ENCODE measurements around the gene KLHL17.
"Not testable (repeated sequence)": the region's sequence is repeated elsewhere in the genome, so short reads cannot be mapped to it uniquely, and the experiment has no call there.

KLHL17 gene

DNA sequence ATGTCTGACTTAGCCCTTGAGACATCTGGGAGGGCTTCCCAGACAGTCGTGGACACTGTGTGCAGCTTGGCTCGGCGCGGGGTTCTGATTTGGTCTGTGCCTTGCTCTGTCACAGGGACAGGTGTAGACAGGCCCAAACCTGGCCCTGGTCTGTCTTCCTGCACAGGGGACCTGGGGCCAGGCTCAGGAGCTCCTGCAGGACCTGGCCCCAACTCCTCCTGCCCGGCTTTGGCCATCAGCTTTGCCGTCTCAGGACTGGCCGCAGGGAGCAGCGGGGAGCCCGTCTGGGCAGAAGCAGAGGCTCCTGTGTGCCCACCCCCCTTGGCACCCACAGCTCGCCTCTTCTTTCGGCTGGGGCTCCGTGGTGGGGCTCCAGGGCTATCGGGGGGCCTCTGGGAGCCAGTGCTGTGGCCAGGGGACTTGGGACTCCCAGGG lies 19.8 kb downstream of the KLHL17 start:
- no peak for DNase-seq (ENCODE audit: extremely low read depth in 1 of 2, low read depth in 1 of 2)

- DNase-seq (ENCODE audit: extremely low read depth in 1 of 2, low read depth in 1 of 2) = no peak
Measured at GRCh38 chr1:980602-981395, 20.4 kb downstream of the KLHL17 start.

GRCh38 chr1:981491-981954 lies 21.1 kb downstream of the KLHL17 start:
- no peak for DNase-seq (ENCODE audit: extremely low read depth in 1 of 2, low read depth in 1 of 2)

GRCh38 chr1:981955-982558 lies 21.7 kb downstream of the KLHL17 start, which contains the start of gene PERM1:
Gene PERM1, minus strand, starts transcription at chr1:982093. Its CDS starts 1,064 bp downstream, at chr1:981029.
- no peak for DNase-seq (ENCODE audit: extremely low read depth in 1 of 2, low read depth in 1 of 2)

GRCh38 chr1:982765-983436 lies 22.5 kb downstream of the KLHL17 start:
- DNase-seq (ENCODE audit: extremely low read depth in 1 of 2, low read depth in 1 of 2) = no peak

GRCh38 chr1:983798-984475 lies 23.6 kb downstream of the KLHL17 start:
- DNase-seq (ENCODE audit: extremely low read depth in 1 of 2, low read depth in 1 of 2) = no peak

DNA sequence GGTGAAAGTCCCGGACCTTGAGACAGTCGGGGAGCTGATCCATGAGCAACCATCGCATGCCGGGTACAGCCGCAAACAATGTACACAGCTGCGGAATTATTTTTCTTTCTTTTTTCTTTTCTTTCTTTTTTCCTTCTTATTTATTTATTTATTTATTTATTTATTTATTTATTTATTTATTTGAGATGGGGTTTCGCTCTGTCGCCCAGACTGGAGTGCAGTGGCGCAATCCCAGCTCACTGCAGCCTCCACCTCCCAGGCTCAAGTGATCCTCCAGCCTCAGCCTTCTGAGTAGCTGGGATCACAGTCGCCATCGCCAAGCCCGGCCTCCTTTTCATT lies 24.1 kb downstream of the KLHL17 start:
- no peak for DNase-seq (ENCODE audit: extremely low read depth in 1 of 2, low read depth in 1 of 2)

DNA sequence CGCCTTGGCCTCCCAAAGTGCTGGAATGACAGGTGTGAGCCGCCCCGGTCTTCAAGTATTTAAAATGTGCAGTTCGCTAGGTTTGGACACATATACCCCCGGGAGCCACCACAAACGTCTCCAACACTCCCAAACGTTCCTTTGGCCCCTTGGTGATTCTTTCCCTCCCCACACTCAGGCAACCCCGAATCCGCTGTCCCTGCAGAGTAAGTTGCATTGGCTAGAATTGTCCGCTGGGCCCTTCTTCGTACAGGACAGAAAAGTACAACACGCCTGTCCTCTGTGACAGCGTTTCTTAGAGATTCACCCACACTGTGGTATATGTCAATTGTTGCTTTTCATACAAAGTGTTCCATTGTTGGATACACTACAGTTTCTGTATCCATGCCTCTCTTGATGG lies 24.7 kb downstream of the KLHL17 start:
- DNase-seq (ENCODE audit: extremely low read depth in 1 of 2, low read depth in 1 of 2) = no peak

- not testable (repeated sequence) for DNase-seq (ENCODE audit: extremely low read depth in 1 of 2, low read depth in 1 of 2)
Measured at GRCh38 chr1:988061-988460, 27.7 kb downstream of the KLHL17 start.

DNA sequence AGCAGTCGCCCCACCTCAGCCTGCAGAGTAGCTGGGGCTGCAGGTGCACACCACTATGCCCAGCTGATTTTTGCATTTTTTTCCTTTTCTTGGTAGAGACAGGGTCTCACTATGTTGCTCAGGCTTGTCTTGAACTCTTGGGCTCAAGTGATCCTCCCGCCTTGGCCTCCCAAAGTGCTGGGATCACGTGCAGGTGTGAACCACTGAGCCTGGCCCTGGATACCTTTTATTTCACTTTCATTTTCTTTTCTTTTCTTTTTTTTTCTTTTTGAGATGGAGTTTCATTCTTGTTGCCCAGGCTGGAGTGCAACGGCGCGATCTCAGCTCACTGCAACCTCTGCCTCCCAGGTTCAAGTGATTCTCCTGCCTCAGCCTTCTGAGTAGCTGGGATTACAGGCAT lies 30.9 kb downstream of the KLHL17 start:
- DNase-seq (ENCODE audit: extremely low read depth in 1 of 2, low read depth in 1 of 2) = not testable (repeated sequence)

DNA sequence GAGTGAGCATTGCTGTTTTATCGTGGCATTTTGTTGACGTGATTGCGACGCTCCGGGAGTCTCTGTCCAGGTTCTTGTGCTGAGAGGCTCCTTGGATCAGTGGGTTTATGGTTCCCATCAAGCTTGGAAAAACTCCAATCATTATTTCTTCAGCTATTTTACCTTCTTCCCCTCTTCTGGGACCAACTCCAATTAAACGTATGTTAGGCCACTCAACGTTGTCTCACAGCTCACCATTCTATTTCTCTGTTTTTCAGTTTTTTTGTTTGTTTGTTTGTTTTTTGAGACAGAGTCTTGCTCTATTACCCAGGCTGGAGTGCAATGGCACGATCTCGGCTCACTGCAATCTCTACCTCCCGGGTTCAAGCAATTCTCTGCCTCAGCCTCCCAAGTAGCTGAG lies 31.5 kb downstream of the KLHL17 start:
- DNase-seq (ENCODE audit: extremely low read depth in 1 of 2, low read depth in 1 of 2) = no peak

- no peak for DNase-seq (ENCODE audit: extremely low read depth in 1 of 2, low read depth in 1 of 2)
Measured at GRCh38 chr1:992362-992761, 32.0 kb downstream of the KLHL17 start.

DNA sequence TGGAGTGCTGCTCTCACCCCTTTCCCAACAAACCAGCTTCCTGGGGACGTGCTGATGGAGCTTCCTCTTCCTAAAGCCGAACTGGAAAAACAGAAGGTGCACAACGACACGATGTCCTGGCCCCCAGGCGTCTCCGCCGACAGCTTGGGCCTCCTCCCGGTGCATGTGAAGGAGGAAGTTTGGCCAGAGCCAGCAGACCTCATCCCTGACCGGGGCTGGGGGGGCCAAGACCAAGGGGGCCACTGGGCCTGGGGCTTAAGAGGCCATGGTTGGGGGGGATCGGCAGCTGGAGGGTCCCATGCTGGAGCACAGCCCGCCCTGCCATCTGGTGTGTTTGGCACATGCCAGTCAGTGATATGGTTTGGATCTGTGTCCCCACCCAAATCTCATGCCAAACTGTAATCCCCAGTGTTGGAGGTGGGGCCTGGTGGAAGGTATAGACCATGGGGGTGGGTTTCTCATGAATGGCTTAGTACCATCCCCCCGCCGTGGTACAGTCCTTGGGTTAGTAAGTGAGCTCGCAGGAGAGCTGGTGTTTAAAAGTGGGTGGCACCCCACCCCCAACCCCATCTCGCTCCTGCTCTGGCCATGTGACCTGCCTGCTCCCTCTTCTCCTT lies 33.1 kb downstream of the KLHL17 start:
- no peak for DNase-seq (ENCODE audit: extremely low read depth in 1 of 2, low read depth in 1 of 2)

DNA sequence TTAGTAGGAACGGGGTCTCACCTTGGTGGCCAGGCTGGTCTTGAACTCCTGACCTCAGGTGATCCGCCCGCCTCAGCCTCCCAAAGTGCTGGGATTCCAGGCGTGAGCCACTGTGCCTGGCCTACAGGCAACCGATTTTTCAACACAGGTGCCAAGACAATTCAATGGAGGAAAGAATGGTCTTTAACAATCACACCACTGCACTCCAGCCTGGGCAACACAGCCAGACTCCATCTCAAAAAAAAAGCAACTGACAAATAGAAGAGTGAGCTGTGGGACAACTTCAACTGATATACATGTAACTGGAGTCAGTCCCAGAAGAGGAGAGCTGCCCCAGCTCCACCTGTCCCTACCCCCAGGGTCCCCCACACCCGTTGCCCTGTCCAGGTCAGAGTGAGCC lies 34.2 kb downstream of the KLHL17 start:
- not testable (repeated sequence) for DNase-seq (ENCODE audit: extremely low read depth in 1 of 2, low read depth in 1 of 2)

DNA sequence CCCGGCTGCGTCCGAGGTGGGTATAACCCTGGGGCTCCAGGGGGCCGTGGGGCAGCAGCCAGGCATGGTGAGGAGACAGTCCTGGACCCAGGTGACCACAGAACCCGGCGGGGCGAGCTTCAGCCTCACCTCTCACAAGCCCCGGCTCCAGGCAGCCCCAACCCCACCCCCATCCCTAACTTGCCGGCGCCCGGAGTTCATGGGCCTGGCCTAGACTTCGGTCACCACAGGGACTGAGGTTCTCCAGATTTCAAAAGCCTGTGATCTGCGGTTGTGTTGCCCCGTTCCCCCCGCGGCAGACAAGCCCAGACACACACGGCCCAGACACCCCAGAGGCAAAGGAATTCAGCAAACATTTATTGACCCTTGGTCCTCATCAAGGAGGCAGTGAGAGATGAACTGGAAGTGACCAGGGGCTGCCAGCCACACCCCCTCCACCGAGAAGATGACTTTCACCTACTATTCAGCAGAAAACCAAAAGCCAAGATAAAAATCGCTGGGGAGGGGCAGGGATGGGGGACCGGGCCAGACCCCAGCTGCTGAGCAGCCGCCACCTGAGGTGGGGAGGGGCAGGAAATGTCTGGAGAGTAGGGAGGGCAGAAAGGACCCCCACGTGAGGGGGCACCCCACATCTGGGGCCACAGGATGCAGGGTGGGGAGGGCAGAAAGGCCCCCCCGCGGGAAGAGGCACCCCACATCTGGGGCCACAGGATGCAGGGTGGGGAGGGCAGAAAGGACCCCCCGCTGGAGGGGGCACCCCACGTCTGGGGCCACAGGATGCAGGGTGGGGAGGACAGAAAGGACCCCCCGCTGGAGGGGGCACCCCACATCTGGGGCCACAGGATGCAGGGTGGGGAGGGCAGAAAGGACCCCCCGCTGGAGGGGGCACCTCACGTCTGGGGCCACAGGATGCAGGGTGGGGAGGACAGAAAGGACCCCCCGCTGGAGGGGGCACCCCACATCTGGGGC lies 35.6 kb downstream of the KLHL17 start:
- DNase-seq (ENCODE audit: extremely low read depth in 1 of 2, low read depth in 1 of 2) = no peak

- no peak for DNase-seq (ENCODE audit: extremely low read depth in 1 of 2, low read depth in 1 of 2)
Measured at GRCh38 chr1:996851-997712, 36.7 kb downstream of the KLHL17 start.

DNA sequence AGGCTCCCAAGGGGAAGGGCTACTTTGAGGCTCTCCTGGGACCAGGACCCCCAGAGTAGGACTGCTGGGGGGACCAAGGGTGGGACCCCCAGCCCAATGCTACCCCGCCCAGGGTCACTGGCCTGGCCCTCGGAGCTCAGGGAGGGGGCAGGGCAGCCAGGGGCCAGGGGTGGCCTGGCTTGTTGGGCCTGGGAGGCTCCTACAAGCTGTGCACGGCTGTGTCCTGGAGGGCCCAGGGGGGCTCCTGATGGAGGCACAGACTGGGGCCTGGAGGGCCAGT lies 37.3 kb downstream of the KLHL17 start:
- DNase-seq (ENCODE audit: extremely low read depth in 1 of 2, low read depth in 1 of 2) = no peak

DNA sequence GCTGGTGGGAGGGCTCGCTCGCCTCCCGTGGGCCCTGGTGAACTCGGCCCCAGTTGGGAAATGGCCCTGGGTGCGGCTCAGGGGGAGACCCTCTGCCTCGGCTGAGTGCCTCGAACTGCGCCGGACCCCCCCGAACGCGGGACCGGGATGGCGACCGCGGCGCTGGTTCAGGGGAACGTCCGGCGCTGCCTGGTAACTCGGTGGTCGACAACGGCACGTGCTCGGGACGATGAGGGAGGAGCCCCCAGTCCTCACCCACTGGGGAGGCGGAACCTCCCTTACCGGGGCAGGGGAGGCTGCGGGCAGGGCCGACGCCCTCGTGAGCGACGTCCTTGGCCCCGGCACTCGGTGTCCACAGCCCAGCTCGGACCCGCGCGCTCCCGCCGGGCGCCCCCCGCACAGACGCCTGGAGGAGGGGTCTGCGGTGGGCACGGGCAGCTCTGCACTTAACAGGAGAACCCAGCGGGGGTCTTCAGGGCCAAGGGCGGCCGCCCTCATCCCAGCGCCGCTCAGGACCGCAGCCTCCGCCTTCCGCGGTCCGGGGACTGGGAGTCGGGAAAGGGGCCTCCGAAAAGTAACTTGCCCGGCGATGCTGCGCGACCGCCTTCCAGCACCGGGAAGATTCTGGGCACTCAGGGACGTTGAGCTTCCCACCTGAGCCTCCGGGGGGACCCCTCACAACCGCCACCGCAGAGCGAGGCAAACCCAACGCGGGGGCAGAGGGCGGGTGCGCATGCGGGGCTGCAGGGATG lies 37.8 kb downstream of the KLHL17 start:
- no peak for DNase-seq (ENCODE audit: extremely low read depth in 1 of 2, low read depth in 1 of 2)

DNA sequence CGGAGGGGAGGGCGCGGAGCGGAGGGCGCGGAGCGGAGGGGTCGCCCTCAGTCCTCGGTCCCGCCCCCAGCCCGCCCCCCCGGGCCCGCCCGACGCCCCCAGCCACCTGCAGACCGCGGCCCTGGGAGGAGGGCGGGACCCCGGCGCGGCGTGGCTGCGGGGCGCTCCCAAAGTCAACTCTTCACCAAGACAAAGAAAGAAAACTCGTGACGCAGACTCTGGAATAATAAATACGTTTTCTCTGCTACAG lies 38.3 kb downstream of the KLHL17 start:
- DNase-seq (ENCODE audit: extremely low read depth in 1 of 2, low read depth in 1 of 2) = no peak

Data from stimulated activated CD8-positive, alpha-beta memory T cell treated with anti-CD3 and anti-CD28 coated beads, Interleukin-7, amount 100 ng/mL, for 48 hours (primary cell).